Left lung (tissue), 10 donors: ENCODE measurements around the gene NRL. TPM values are rescaled to one million over a fixed set of nuclear protein-coding genes. Genes with fewer than 3 reads are reported as not detected.

Experiments
- ATAC-seq: fragments of 200-7000 bp; cut with Tn5 transposase; one replicate; pipeline ENCODE4 v1.9.1; 2020; ENCODE audit warnings: moderate library complexity
- DNase-seq, 4 donors: peaks; one replicate each; pipeline ENCODE4 v3.0.0-alpha.2; 2013 to 2020
- H3K27ac ChIP-seq, 2 donors: fragments of 200-600 bp; sonication (generic) in 1 of 2; one replicate each; pipeline versions ENCODE4 v1.5.0 to v1.8.0; 2020 to 2021
- H3K27me3 ChIP-seq, 2 donors: fragments of 200-600 bp; sonication (generic) in 1 of 2; one replicate each; pipeline versions ENCODE4 v1.5.0 to v1.8.0; 2020 to 2021
- H3K36me3 ChIP-seq, 2 donors: fragments of 200-600 bp; sonication (generic) in 1 of 2; one replicate each; pipeline versions ENCODE4 v1.5.0 to v1.8.0; 2020 to 2021
- H3K4me1 ChIP-seq, 2 donors: fragments of 200-600 bp; one replicate each; pipeline ENCODE4 v1.8.0; 2021
- H3K4me3 ChIP-seq, 2 donors: fragments of 200-600 bp; sonication (generic) in 1 of 2; one replicate each; pipeline versions ENCODE4 v1.5.0 to v1.8.0; 2020 to 2021; ENCODE audit warnings: mild to moderate bottlenecking in 1 of 2
- H3K9me3 ChIP-seq, 2 donors: fragments of 200-600 bp; sonication (generic) in 1 of 2; one replicate each; pipeline versions ENCODE4 v1.5.0 to v1.8.0; 2020 to 2021
- intact Hi-C, 2 donors: fragments of 100-400 bp; cut with DNase I; formaldehyde crosslinking; loops; one replicate each; pipeline versions ENCODE4 v1.11.2 to v1.14.2; 2022
- polyA plus RNA-seq, 6 donors: library from polyadenylated mRNA; unstranded; fragments of 120-200 nt; gene quantifications; one replicate each; pipeline ENCODE4 v1.2.1, GENCODE V29; 2013; ENCODE audit not compliant: insufficient read length in 6 of 6
- total RNA-seq, 2 donors: library from RNA; stranded (reverse); fragmentation: NEBNext Ultra II Directional; extraction: Animal tissue kit (Norgen Biotek cat#: 25700); gene quantifications; one replicate each; pipeline ENCODE4 v1.2.1, GENCODE V29; 2021
- TF ChIP-seq, protein P1 (sequence below), 2 donors: fragments of 200-600 bp; sonication (generic) in 1 of 2; IDR thresholded peaks; one replicate each; pipeline versions ENCODE4 v1.5.0 to v1.8.0; 2021; ENCODE audit warnings: antibody characterized with exemption in 2 of 2
- donor health status: DM: no; HTN: yes; CAD: no.
- donor health status: DM: no; HTN: no; CAD: no.

NRL gene
- total and polyA plus RNA-seq, 8 donors: 0.97 to 2.7 (median 1.6) TPM

DNA sequence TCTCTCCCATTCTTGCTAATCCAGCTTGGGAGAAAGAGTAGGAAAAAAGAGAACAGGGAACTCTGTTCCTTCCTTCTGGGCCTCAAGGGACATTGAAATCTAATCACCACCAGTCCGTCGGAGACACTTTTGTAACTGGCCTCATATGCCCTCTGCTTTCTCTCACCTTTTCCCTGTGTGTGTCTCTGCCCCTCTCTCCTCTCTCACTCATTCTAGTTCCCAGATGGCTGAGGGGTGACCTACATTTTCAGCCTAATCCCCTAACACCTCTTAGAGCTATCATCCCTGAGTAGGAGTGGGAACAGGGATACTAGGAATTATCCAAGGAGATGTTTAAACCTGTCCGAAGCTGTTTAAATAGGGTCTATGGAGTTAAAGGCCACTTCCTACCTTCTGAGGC is 29.5 kb downstream of the NRL start:
- intact Hi-C loops: no loop called here

DNA sequence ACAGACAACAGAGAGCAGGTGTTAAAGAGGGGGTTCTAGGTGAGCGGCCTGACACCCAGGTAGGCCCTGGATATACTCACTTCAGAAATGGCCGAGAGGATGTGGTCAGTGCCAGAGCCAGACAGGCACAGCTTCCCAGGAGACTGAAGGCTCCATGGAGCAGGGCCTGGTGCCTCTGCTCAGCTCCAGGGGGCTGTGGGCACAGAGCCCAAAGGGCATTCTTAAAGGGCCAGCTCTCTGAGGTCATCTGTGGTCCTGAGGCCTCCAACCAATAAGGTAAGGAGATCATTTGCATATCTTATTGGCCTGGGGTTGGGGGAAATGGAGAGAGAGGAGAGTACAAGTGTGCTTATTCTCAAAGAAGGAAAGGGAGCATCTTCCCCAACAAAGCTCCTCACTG is 30.3 kb downstream of the NRL start:
- Histone ChIP-seq H3K27me3 (peaks cover 0 to 33% of the 10 kb centered on the region in 2 donors), H3K9me3 (no peaks in the 10 kb centered on the region), H3K4me3 (no peak overlapping the region), H3K36me3 (no peaks in the 10 kb centered on the region), H3K27ac (no peak overlapping the region), H3K4me1 (peaks cover 6 to 15% of the 10 kb centered on the region in 2 donors)
- TF ChIP-seq, protein P1, sequence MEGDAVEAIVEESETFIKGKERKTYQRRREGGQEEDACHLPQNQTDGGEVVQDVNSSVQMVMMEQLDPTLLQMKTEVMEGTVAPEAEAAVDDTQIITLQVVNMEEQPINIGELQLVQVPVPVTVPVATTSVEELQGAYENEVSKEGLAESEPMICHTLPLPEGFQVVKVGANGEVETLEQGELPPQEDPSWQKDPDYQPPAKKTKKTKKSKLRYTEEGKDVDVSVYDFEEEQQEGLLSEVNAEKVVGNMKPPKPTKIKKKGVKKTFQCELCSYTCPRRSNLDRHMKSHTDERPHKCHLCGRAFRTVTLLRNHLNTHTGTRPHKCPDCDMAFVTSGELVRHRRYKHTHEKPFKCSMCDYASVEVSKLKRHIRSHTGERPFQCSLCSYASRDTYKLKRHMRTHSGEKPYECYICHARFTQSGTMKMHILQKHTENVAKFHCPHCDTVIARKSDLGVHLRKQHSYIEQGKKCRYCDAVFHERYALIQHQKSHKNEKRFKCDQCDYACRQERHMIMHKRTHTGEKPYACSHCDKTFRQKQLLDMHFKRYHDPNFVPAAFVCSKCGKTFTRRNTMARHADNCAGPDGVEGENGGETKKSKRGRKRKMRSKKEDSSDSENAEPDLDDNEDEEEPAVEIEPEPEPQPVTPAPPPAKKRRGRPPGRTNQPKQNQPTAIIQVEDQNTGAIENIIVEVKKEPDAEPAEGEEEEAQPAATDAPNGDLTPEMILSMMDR (IDR thresholded peaks at IDR 0.05): no peak
- intact Hi-C loops: no loop called here
- ATAC-seq (no peak), DNase-seq (peak in 1 of 4 donors; percentile 20)

More for the DNA sequence above, 29.5 kb downstream of the NRL start:
- ATAC-seq (no peak), DNase-seq (no peak)
- H3K36me3 ChIP-seq: no peaks in the 10 kb centered on the region
- no peaks in the 10 kb centered on the region for H3K9me3 ChIP-seq
- peaks cover 6 to 15% of the 10 kb centered on the region in 2 donors for H3K4me1 ChIP-seq
- H3K27me3 ChIP-seq: peaks cover 0 to 28% of the 10 kb centered on the region in 2 donors
- TF ChIP-seq, protein P1 (IDR thresholded peaks at IDR 0.05): no peak
- no peak overlapping the region for H3K27ac ChIP-seq
- H3K4me3 ChIP-seq: no peak overlapping the region

DNA sequence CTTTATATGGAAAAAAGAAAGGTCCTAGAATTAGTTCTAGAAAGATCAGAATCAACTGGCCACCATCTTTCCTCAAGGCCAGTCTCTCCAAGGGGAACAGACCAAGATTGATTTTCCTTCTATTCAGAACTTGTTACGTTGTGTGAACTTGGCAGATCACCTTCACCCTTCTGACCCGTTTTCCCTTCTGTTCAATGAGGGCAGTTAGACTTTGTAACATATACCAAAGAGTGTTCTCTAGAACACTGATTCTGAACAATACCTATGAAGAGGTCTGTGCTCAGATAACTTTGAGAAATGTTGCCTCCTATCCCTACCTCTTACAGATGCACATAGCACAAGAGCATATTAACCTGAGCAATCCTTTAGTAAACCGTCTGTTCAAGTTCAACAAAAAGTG is 31.3 kb downstream of the NRL start:
- H3K4me1 ChIP-seq: peaks cover 6 to 15% of the 10 kb centered on the region in 2 donors
- no peak overlapping the region for H3K27ac ChIP-seq
- ATAC-seq (no peak), DNase-seq (no peak)
- TF ChIP-seq, protein P1 (IDR thresholded peaks at IDR 0.05): no peak
- peaks cover 0 to 33% of the 10 kb centered on the region in 2 donors for H3K27me3 ChIP-seq
- intact Hi-C loops: no loop called here
- H3K36me3 ChIP-seq: no peaks in the 10 kb centered on the region
- H3K4me3 ChIP-seq: no peak overlapping the region
- no peaks in the 10 kb centered on the region for H3K9me3 ChIP-seq

DNA sequence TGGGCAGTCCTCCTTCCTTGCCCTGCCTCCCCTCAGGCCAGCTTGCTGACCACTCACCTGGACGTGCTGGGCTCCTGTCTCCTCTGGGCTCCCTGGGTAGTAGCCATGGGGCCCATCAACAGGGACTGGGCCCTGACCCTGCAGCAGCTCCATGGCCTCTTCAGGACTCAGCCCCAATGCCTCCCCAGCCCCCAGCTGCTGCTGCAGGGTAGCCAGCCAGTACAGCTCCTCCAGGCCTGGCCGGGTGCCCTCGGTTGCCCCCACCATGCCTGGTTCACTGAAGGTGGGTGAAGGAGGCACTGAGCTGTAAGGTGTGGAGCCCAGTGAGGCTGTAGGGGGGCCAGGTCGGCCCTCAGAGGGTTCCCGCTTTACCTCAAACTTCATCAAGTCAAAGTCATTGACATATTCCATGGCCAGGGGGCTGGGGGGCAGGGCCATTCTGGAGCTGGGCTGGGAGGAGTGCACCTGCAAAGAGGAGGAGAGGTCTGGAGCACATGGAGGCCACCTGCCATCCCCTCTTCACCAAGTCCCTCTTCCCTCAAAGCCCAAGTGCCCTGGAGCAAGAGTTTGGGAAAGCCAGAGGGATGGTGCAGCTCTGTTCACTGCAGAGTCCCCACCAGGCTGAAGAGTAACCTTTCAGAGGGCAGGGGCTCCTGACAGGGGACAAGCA is 32.2 kb downstream of the NRL start:
- Histone ChIP-seq H3K27me3 (peaks cover 0 to 33% of the 10 kb centered on the region in 2 donors), H3K9me3 (no peaks in the 10 kb centered on the region), H3K4me3 (no peak overlapping the region), H3K4me1 (peaks cover 6 to 15% of the 10 kb centered on the region in 2 donors), H3K36me3 (no peaks in the 10 kb centered on the region), H3K27ac (no peak overlapping the region)
- intact Hi-C loops: no loop called here
- TF ChIP-seq, protein P1 (IDR thresholded peaks at IDR 0.05): no peak
- ATAC-seq (no peak), DNase-seq (peak in 1 of 4 donors; percentile 43)

GRCh38 chr14:24081739-24082211 is 33.0 kb downstream of the NRL start:
- intact Hi-C loops: no loop called here

More at GRCh38 chr14:24081739-24082211, 33.0 kb downstream of the NRL start:
- Histone ChIP-seq H3K36me3 (no peaks in the 10 kb centered on the region), H3K9me3 (no peaks in the 10 kb centered on the region), H3K4me1 (peaks cover 6 to 15% of the 10 kb centered on the region in 2 donors), H3K27ac (peak overlapping the region; percentile 58 to 65), H3K4me3 (peak overlapping the region; percentile 45 to 54), H3K27me3 (peaks cover 0 to 33% of the 10 kb centered on the region in 2 donors)
- no peak for ATAC-seq
- no peak for DNase-seq
- TF ChIP-seq, protein P1 (IDR thresholded peaks at IDR 0.05): no peak
